H9 (cell line): ENCODE data around the gene PGM2. TPM values are rescaled to one million over a fixed set of nuclear protein-coding genes. Genes with fewer than 3 reads are reported as not detected.

ENCODE experiments used
- DNase-seq: peaks from one replicate; pipeline ENCODE4 v3.0.0-alpha.2; 2017
- H2AFZ ChIP-seq: one replicate; pipeline ENCODE4 v1.6.1; 2013; ENCODE audit warnings: mild to moderate bottlenecking, low read length, control low read depth, moderate library complexity
- H2AK5ac ChIP-seq: 2 replicates; pipeline ENCODE4 v1.6.1; 2013; ENCODE audit warnings: low read length, control low read depth, mixed read lengths; ENCODE audit not compliant: insufficient read length
- H2BK120ac ChIP-seq: one replicate; pipeline ENCODE4 v1.6.1; 2013; ENCODE audit warnings: low read depth, mild to moderate bottlenecking, low read length, control low read depth, inconsistent platforms; ENCODE audit not compliant: poor library complexity, severe bottlenecking
- H2BK12ac ChIP-seq: 2 replicates; pipeline ENCODE4 v1.6.1; 2013; ENCODE audit warnings: low read length, control low read depth, mixed read lengths, low read depth; ENCODE audit not compliant: insufficient read length
- H2BK15ac ChIP-seq: 2 replicates; pipeline ENCODE4 v1.6.1; 2013; ENCODE audit warnings: low read depth, low read length, control low read depth
- H2BK20ac ChIP-seq: one replicate; pipeline ENCODE4 v1.6.1; 2013; ENCODE audit warnings: low read depth, mild to moderate bottlenecking, low read length, control low read depth, inconsistent platforms; ENCODE audit not compliant: poor library complexity, severe bottlenecking
- H2BK5ac ChIP-seq: 2 replicates; pipeline ENCODE4 v1.6.1; 2013; ENCODE audit warnings: low read length, control low read depth, mixed read lengths; ENCODE audit not compliant: insufficient read length
- H3K14ac ChIP-seq: 2 replicates; pipeline ENCODE4 v1.6.1; 2013; ENCODE audit warnings: low read length, control low read depth; ENCODE audit not compliant: insufficient read depth
- H3K18ac ChIP-seq: 2 replicates; pipeline ENCODE4 v1.6.1; 2013; ENCODE audit warnings: low read depth, mild to moderate bottlenecking, mixed read lengths, low read length, control low read depth; ENCODE audit not compliant: insufficient read length
- H3K23ac ChIP-seq: 2 replicates; pipeline ENCODE4 v1.6.1; 2013; ENCODE audit warnings: low read length, control low read depth, mixed read lengths, low read depth; ENCODE audit not compliant: insufficient read length
- H3K23me2 ChIP-seq: 2 replicates; pipeline ENCODE4 v1.6.1; 2013; ENCODE audit warnings: low read depth, mild to moderate bottlenecking, mixed read lengths, low read length, control low read depth; ENCODE audit not compliant: insufficient read length, poor library complexity, severe bottlenecking
- H3K27ac ChIP-seq: 2 replicates; pipeline ENCODE4 v1.5.1; 2013; ENCODE audit warnings: low read length, control low read depth, mixed read lengths, low read depth; ENCODE audit not compliant: insufficient read length
- H3K27me3 ChIP-seq: 2 replicates; pipeline ENCODE4 v1.6.1; 2013; ENCODE audit warnings: low read length, control low read depth, inconsistent platforms; ENCODE audit not compliant: insufficient read depth
- H3K4ac ChIP-seq: 2 replicates; pipeline ENCODE4 v1.6.1; 2013; ENCODE audit warnings: low read depth, mild to moderate bottlenecking, control low read depth, inconsistent platforms, low read length, moderate library complexity
- H3K4me1 ChIP-seq: 2 replicates; pipeline ENCODE4 v1.6.1; 2013; ENCODE audit warnings: low read length, control low read depth, inconsistent platforms; ENCODE audit not compliant: insufficient read depth
- H3K4me2 ChIP-seq: 2 replicates; pipeline ENCODE4 v1.6.1; 2013; ENCODE audit warnings: low read length, control low read depth, mixed read lengths; ENCODE audit not compliant: insufficient read length, insufficient read depth
- H3K56ac ChIP-seq: 2 replicates; pipeline ENCODE4 v1.6.1; 2013; ENCODE audit warnings: low read depth, mild to moderate bottlenecking, mixed read lengths, low read length, control low read depth; ENCODE audit not compliant: insufficient read length
- H3K79me1 ChIP-seq: 2 replicates; pipeline ENCODE4 v1.6.1; 2013; ENCODE audit warnings: low read depth, mild to moderate bottlenecking, moderate library complexity, low read length, control low read depth, inconsistent platforms; ENCODE audit not compliant: insufficient read depth, poor library complexity, severe bottlenecking
- H3K79me2 ChIP-seq: 2 replicates; pipeline ENCODE4 v1.6.1; 2013; ENCODE audit warnings: low read length, control low read depth, inconsistent platforms; ENCODE audit not compliant: insufficient read depth
- H3K9ac ChIP-seq: 2 replicates; pipeline ENCODE4 v1.6.1; 2013; ENCODE audit warnings: low read length, control low read depth, mixed read lengths; ENCODE audit not compliant: insufficient read length; ENCODE audit errors: extremely low read depth
- H3K9me3 ChIP-seq: one replicate; pipeline ENCODE4 v1.6.1; 2013; ENCODE audit warnings: low read depth, low read length, inconsistent platforms; ENCODE audit not compliant: control insufficient read depth
- H3T11ph ChIP-seq: one replicate; pipeline ENCODE4 v1.6.1; 2013; ENCODE audit warnings: mild to moderate bottlenecking, low read length, control low read depth, inconsistent platforms
- H4K20me1 ChIP-seq: one replicate; pipeline ENCODE4 v1.6.1; 2013; ENCODE audit not compliant: control insufficient read depth, insufficient read length, insufficient read depth
- H4K5ac ChIP-seq: 2 replicates; pipeline ENCODE4 v1.6.1; 2013; ENCODE audit warnings: low read depth, mild to moderate bottlenecking, mixed read lengths, low read length, control low read depth; ENCODE audit not compliant: insufficient read length
- H4K8ac ChIP-seq: replicated peaks from 2 replicates; pipeline ENCODE4 v1.6.1; 2013; ENCODE audit warnings: low read length, control low read depth, mixed read lengths, low read depth; ENCODE audit not compliant: insufficient read length
- H4K91ac ChIP-seq: 2 replicates; pipeline ENCODE4 v1.6.1; 2013; ENCODE audit warnings: low read depth, mild to moderate bottlenecking, moderate library complexity, mixed read lengths, low read length, control low read depth; ENCODE audit not compliant: insufficient read length
- H3K27ac Mint-ChIP-seq, 3 experiments: 2 replicates in 2 of 3; 3 replicates in 1 of 3; pipeline ENCODE4 v1.8.0; 2020 to 2021; ENCODE audit warnings: mixed read lengths in 3 of 3, mild to moderate bottlenecking in 1 of 3, moderate library complexity in 1 of 3
- H3K27me3 Mint-ChIP-seq: 2 replicates; pipeline ENCODE4 v1.8.0; 2021; ENCODE audit warnings: low read depth, mild to moderate bottlenecking, moderate library complexity, mixed read lengths
- H3K36me3 Mint-ChIP-seq, 3 experiments: 2 replicates in 2 of 3; 3 replicates in 1 of 3; pipeline ENCODE4 v1.8.0; 2020 to 2021; ENCODE audit warnings: low read depth in 3 of 3, mixed read lengths in 3 of 3; ENCODE audit not compliant: insufficient read depth in 1 of 3
- H3K4me1 Mint-ChIP-seq, 2 experiments: 2 replicates each; pipeline ENCODE4 v1.8.0; 2020; ENCODE audit warnings: mixed read lengths in 2 of 2
- H3K4me3 Mint-ChIP-seq, 2 experiments: 2 replicates in 1 of 2; 3 replicates in 1 of 2; pipeline ENCODE4 v1.8.0; 2020 to 2021; ENCODE audit warnings: mild to moderate bottlenecking in 2 of 2, mixed read lengths in 2 of 2, moderate library complexity in 1 of 2
- H3K9me3 Mint-ChIP-seq, 2 experiments: 2 replicates in 1 of 2; 3 replicates in 1 of 2; pipeline ENCODE4 v1.8.0; 2020; ENCODE audit warnings: mild to moderate bottlenecking in 2 of 2, mixed read lengths in 2 of 2, moderate library complexity in 1 of 2
- CTCF ChIP-seq: fragments of 200-600 bp; sonication (generic); conservative IDR thresholded peaks from 3 replicates; pipeline ENCODE4 v1.8.0; 2021; ENCODE audit warnings: antibody characterized with exemption, mild to moderate bottlenecking
- WGBS: extraction: QIAGEN DNeasy Blood & Tissue Kit; methylation state at CpG from one replicate; pipeline ENCODE4 v1.1.7; 2013; ENCODE audit warnings: missing lambda C conversion rate, low lambda C conversion rate, mixed read lengths; ENCODE audit not compliant: insufficient read length; ENCODE audit errors: extremely low coverage; 5-methylcytosine and 5-hydroxymethylcytosine counted together
- total RNA-seq: library from RNA; stranded (reverse); gene quantifications from 2 replicates; pipeline ENCODE4 v1.2.1, GENCODE V29; 2021

Gene PGM2
- total RNA-seq, 1 experiment from 2014 or later: 26.6 TPM

DNA sequence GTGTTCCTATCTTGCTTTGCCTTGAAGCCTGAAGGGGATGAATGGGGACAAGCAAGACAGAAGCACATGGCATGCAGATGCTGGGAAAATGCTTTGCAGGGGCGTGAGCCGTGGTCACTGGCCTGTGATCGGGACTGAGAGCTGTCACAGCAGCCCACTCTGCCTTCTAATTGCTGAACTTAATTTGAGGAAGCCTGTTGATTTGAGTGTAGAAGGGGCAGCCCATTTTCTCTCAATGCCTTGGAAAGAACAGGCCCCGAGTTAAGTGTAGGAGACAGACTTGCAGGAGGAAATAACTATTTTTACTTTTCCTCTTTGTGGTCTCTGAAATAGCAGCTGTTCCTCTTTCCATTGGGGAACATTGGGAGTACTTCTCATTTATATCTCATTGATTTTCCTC is 38.3 kb downstream of the PGM2 start:
- Histone ChIP-seq H3K27me3 (no peaks in the 10 kb centered on the region), H2BK120ac (no peak overlapping the region), H3K18ac (no peak overlapping the region), H3K14ac (no peak overlapping the region), H4K5ac (no peak overlapping the region), H3K23me2 (no peaks in the 10 kb centered on the region), H3K27ac (no peak overlapping the region), H2AK5ac (no peak overlapping the region), H3K79me1 (no peaks in the 10 kb centered on the region), H4K20me1 (no peaks in the 10 kb centered on the region), H3K56ac (no peak overlapping the region), H2AFZ (no peak overlapping the region), H2BK15ac (no peak overlapping the region), H2BK20ac (no peak overlapping the region), H3K4me2 (no peak overlapping the region), H4K91ac (no peak overlapping the region), H3K23ac (no peak overlapping the region), H3K4me1 (no peaks in the 10 kb centered on the region), H3K4ac (no peak overlapping the region), H3T11ph (no peak overlapping the region), H3K9me3 (no peaks in the 10 kb centered on the region), H2BK12ac (no peak overlapping the region), H3K79me2 (no peaks in the 10 kb centered on the region), H3K9ac (no peak overlapping the region), H2BK5ac (no peak overlapping the region), H4K8ac (no peak overlapping the region)
- H3K27me3 Mint-ChIP-seq: no peaks in the 10 kb centered on the region
- H3K9me3 Mint-ChIP-seq: no peaks in the 10 kb centered on the region
- TF ChIP-seq CTCF: no peak
- no CpG with 5 or more reads among the region's 4 CpGs for WGBS
- no peak overlapping the region for H3K4me3 Mint-ChIP-seq
- H3K4me1 Mint-ChIP-seq: no peaks in the 10 kb centered on the region
- no peak overlapping the region for H3K27ac Mint-ChIP-seq
- no peak for DNase-seq
- peaks cover 4 to 26% (median 13%) of the 10 kb centered on the region in 3 experiments; a peak in 6 of 7 replicates for H3K36me3 Mint-ChIP-seq
